Esophagus squamous epithelium (tissue), 4 donors: ENCODE measurements around the gene TSPAN14.

ENCODE experiments used
- CTCF ChIP-seq, 6 experiments: fragments of 450-650 bp in 4 of 6; fragments of 200-600 bp in 2 of 6; sonication (generic) in 2 of 6; IDR thresholded peaks; one replicate each; pipeline ENCODE4 v1.5.1; 2016 to 2019; ENCODE audit warnings: antibody characterized with exemption in 6 of 6, mild to moderate bottlenecking in 4 of 6, moderate library complexity in 4 of 6
- POLR2A ChIP-seq, 4 donors: fragments of 450-650 bp; IDR thresholded peaks; one replicate each; pipeline ENCODE4 v1.6.1; 2017; ENCODE audit warnings: antibody characterized with exemption in 4 of 4, mild to moderate bottlenecking in 4 of 4, moderate library complexity in 3 of 4

- TF ChIP-seq CTCF (IDR thresholded peaks at IDR 0.05) (no peak), POLR2A (IDR thresholded peaks at IDR 0.05) (no peak)
These were observed 88.7 kb downstream of the TSPAN14 start for GRCh38 chr10:80542652-80543318.
